ENCODE data around the gene ILK.

The ILK gene

GRCh38 chr11:6615882-6616585 is 12.5 kb downstream of the ILK start:
- Mint-ChIP-seq H3K4me1 (peaks cover 5% of the 10 kb centered on the region), H3K27ac (no peak overlapping the region), H3K36me3 (peaks cover 27% of the 10 kb centered on the region), H3K4me3 (no peak overlapping the region), H3K27me3 (no peaks in the 10 kb centered on the region), H3K9me3 (no peaks in the 10 kb centered on the region)
- DNase-seq, result no peak
- CTCF ChIA-PET, result interaction anchor here (1.7 kb wide), 1 partner anchor 67 kb away, joined by 8 read pairs; the partner anchor contains the start of gene MRPL17

GRCh38 chr11:6616596-6617250 is 13.1 kb downstream of the ILK start:
- CTCF ChIA-PET, result interaction anchor here (1.1 to 1.7 kb wide), 3 partner anchors 55 to 71 kb away, joined by 3 to 8 read pairs (median 3); partner anchors contain the start of gene MRPL17
- no peak for DNase-seq
- H3K36me3 Mint-ChIP-seq, result peaks cover 21% of the 10 kb centered on the region
- H3K4me1 Mint-ChIP-seq, result no peaks in the 10 kb centered on the region
- no peak overlapping the region for H3K4me3 Mint-ChIP-seq
- no peaks in the 10 kb centered on the region for H3K27me3 Mint-ChIP-seq
- H3K9me3 Mint-ChIP-seq, result no peaks in the 10 kb centered on the region
- no peak overlapping the region for H3K27ac Mint-ChIP-seq

GRCh38 chr11:6617315-6617781 is 13.8 kb downstream of the ILK start:
- Mint-ChIP-seq H3K27ac (peak overlapping the region; percentile 29), H3K4me1 (no peaks in the 10 kb centered on the region), H3K4me3 (no peak overlapping the region), H3K27me3 (no peaks in the 10 kb centered on the region), H3K36me3 (peaks cover 21% of the 10 kb centered on the region), H3K9me3 (no peaks in the 10 kb centered on the region)
- no peak for DNase-seq
- CTCF ChIA-PET, result interaction anchor here (0.8 to 2.5 kb wide), 11 partner anchors 11 to 238 kb away, joined by 3 to 30 read pairs (median 6); partner anchors contain the start of genes ILK and MRPL17

DNA sequence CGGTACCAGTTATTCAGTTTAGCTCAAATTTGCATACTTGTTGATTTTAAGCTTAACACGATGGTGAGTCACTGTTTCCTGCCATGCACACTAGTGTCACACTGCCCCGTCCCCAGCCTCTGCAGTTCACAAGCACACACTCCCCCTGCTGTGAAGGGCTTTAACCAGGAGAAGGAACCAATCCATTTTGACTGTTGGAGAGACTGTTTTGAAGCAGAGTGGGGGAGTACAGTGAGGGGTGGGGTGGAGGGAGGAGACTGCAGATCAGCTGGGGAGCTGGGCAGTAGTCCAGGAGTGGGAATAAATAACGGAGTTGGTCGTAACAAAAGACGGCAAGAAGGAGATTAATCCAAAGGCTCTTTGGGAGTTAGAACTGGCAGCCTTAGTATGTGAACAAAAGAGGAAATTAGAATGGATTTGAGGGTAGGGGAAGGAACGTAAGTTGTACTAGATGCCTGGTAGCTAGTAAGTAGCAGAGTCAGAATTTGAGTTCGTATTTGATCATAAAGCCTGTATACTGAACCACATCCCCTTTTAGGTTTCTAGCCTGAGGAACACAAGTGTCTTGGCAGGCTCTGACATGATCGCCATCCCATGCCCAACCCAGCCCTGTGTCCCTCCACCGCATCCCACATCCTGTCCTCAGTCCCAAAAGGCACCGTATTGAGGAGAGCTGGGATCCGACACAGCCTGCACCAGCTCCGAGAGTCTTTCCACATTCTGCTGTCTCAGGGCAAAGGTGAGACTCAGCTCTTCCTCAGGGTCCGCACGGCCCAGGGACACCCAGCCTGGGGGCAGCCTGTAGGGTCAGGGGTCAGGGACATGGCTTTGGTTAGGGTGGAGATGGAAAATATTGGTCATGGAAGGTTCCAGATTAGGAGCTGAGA is 14.8 kb downstream of the ILK start:
- no peak overlapping the region for H3K27ac Mint-ChIP-seq
- H3K27me3 Mint-ChIP-seq, result no peaks in the 10 kb centered on the region
- CTCF ChIA-PET, result interaction anchor here (0.8 to 2.5 kb wide), 14 partner anchors 9 to 239 kb away, joined by 3 to 30 read pairs (median 6); partner anchors contain the start of genes ILK and MRPL17
- H3K4me1 Mint-ChIP-seq, result no peaks in the 10 kb centered on the region
- no peak overlapping the region for H3K4me3 Mint-ChIP-seq
- DNase-seq, result peak; percentile 70
- H3K36me3 Mint-ChIP-seq, result peaks cover 21% of the 10 kb centered on the region
- no peaks in the 10 kb centered on the region for H3K9me3 Mint-ChIP-seq

- H3K4me1 Mint-ChIP-seq, result no peaks in the 10 kb centered on the region
- no peaks in the 10 kb centered on the region for H3K27me3 Mint-ChIP-seq
- CTCF ChIA-PET, result interaction anchor here (0.9 to 2.5 kb wide), 9 partner anchors 9 to 137 kb away, joined by 4 to 30 read pairs (median 7); partner anchors contain the start of genes ILK and MRPL17
- no peaks in the 10 kb centered on the region for H3K9me3 Mint-ChIP-seq
- H3K4me3 Mint-ChIP-seq, result no peak within 1 kb of the TSS
- H3K27ac Mint-ChIP-seq, result no peak within 1 kb of the TSS
- peaks cover 21% of the 10 kb centered on the region for H3K36me3 Mint-ChIP-seq
- DNase-seq, result peak; percentile 94
Measured at GRCh38 chr11:6619004-6619745, 15.6 kb downstream of the ILK start, which contains the start of gene TPP1. TSS of gene TPP1 (minus strand) at chr11:6619422. CDS start at chr11:6619400, 22 bp downstream.

DNA sequence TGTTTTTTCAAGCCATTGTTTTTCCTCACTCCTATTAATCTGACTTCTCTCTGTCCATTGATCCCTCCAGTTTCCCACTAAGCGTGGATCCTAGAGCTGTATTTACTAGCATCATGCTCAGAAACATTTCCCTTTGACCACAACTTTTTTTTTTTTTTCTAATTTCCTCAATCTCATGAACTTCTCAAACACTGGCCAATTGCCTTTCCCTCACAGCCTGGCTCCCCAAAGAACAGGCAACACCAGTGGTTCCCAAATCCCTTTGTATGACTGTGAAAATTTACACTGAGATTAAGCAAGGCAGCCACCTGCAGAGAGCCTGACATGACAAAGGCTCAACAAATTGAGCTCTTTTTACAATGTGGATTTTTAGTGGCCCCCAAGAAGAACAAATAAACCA is 17.1 kb downstream of the ILK start:
- Mint-ChIP-seq H3K9me3 (no peaks in the 10 kb centered on the region), H3K27ac (no peak overlapping the region), H3K27me3 (no peaks in the 10 kb centered on the region), H3K4me1 (no peaks in the 10 kb centered on the region), H3K36me3 (peaks cover 11% of the 10 kb centered on the region), H3K4me3 (no peak overlapping the region)
- CTCF ChIA-PET, result interaction anchor here (1.2 to 2.1 kb wide), 4 partner anchors 8 to 63 kb away, joined by 3 to 14 read pairs (median 6); partner anchors contain the start of genes MRPL17 and TAF10
- DNase-seq, result no peak

- no peak for DNase-seq
- CTCF ChIA-PET, result interaction anchor here (0.8 to 2.1 kb wide), 4 partner anchors 9 to 62 kb away, joined by 3 to 14 read pairs (median 6); partner anchors contain the start of genes MRPL17 and TAF10
- peak overlapping the region; percentile 69 for H3K27ac Mint-ChIP-seq
Measured at GRCh38 chr11:6621711-6622211, 18.2 kb downstream of the ILK start.

GRCh38 chr11:6622261-6623171 is 18.9 kb downstream of the ILK start:
- no peaks in the 10 kb centered on the region for H3K9me3 Mint-ChIP-seq
- no peaks in the 10 kb centered on the region for H3K36me3 Mint-ChIP-seq
- DNase-seq, result no peak
- H3K4me1 Mint-ChIP-seq, result peaks cover 13% of the 10 kb centered on the region
- CTCF ChIA-PET, result interaction anchor here (0.8 to 2.1 kb wide), 4 partner anchors 10 to 61 kb away, joined by 3 to 14 read pairs (median 6); partner anchors contain the start of genes MRPL17 and TAF10
- no peak overlapping the region for H3K27ac Mint-ChIP-seq
- H3K27me3 Mint-ChIP-seq, result no peaks in the 10 kb centered on the region
- no peak overlapping the region for H3K4me3 Mint-ChIP-seq

More at GRCh38 chr11:6621711-6622211, 18.2 kb downstream of the ILK start:
- H3K4me1 Mint-ChIP-seq, result peaks cover 5% of the 10 kb centered on the region
- no peak overlapping the region for H3K4me3 Mint-ChIP-seq
- no peaks in the 10 kb centered on the region for H3K27me3 Mint-ChIP-seq
- H3K36me3 Mint-ChIP-seq, result peaks cover 2% of the 10 kb centered on the region
- H3K9me3 Mint-ChIP-seq, result no peaks in the 10 kb centered on the region

DNA sequence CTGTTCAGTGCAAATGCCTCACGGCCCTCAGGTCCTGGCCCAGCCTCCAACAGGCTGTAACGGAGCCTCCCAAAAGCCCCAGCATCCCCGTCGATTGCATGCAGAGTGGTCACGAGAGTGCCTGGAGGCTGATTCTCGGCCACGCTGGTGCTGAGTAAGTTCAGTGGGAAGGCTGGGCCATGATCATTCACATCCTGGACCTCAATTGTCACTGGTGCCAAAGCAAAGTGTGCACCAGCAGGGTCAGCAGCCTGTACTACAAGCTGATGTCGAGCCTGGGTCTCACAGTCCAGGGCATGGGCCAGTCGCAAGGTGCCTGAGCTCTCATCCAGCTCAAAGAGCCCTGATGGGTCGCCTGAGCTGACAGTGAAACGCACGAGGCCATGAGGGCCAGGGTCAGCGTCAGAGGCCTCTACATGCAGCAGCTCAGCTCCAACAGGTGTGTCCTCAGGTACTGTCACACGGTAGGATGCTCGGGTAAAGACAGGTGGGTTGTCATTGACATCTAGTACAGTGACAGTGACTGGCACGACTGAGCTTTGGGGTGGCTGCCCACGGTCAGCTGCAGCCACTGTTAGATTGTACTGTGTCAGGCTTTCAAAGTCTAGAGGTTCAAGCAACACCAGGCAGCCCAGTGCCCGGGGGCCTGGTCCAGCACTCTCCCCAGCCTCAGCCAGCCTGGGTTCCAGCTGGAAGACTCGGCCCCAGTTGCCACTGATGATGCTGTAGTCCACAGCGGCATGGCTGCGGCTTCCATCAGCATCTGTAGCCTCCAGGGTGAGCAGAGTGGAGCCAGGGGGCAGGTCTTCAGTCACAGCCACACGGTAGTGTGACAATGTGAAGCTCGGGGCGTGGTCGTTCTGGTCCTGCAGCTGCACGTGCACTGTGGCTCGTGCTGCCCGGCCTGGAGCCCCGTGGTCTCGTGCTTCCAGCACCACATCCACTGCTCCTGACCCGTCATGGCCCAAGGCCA is 20.1 kb downstream of the ILK start:
- H3K9me3 Mint-ChIP-seq, result no peaks in the 10 kb centered on the region
- CTCF ChIA-PET, result interaction anchor here (0.8 to 1.3 kb wide), 3 partner anchors 11 to 134 kb away, joined by 3 to 4 read pairs (median 4); no protein-coding TSS in a partner anchor
- no peak for DNase-seq
- H3K27ac Mint-ChIP-seq, result no peak overlapping the region
- no peak overlapping the region for H3K4me3 Mint-ChIP-seq
- no peaks in the 10 kb centered on the region for H3K36me3 Mint-ChIP-seq
- peaks cover 22% of the 10 kb centered on the region for H3K4me1 Mint-ChIP-seq
- no peaks in the 10 kb centered on the region for H3K27me3 Mint-ChIP-seq

GRCh38 chr11:6625156-6625831 is 21.7 kb downstream of the ILK start:
- Mint-ChIP-seq H3K36me3 (no peaks in the 10 kb centered on the region), H3K27ac (no peak overlapping the region), H3K27me3 (no peaks in the 10 kb centered on the region), H3K4me1 (peaks cover 24% of the 10 kb centered on the region), H3K4me3 (no peak overlapping the region), H3K9me3 (no peaks in the 10 kb centered on the region)
- CTCF ChIA-PET, result interaction anchor here (0.6 to 1.3 kb wide), 2 partner anchors 12 to 113 kb away, joined by 3 to 4 read pairs; no protein-coding TSS in a partner anchor
- DNase-seq, result no peak

Measured in activated naive CD4-positive, alpha-beta T cell treated with anti-CD3 and anti-CD28 coated beads, Interleukin-2, amount 10 ng/mL, durations not matched to agents 7 days and 5 days (primary cell).